HL-60 (cell line): ENCODE measurements around the gene PKP3.

ENCODE experiments used
- REST ChIP-seq: IDR thresholded peaks from 2 replicates; pipeline ENCODE4 v1.6.1; 2012; ENCODE audit warnings: low read depth; ENCODE audit not compliant: insufficient replicate concordance
- TF ChIP-seq, protein P1 (sequence below): IDR thresholded peaks from one replicate; pipeline ENCODE4 v1.5.1; 2011; ENCODE audit warnings: low read length, control low read depth, inconsistent platforms; ENCODE audit not compliant: insufficient read depth

DNA sequence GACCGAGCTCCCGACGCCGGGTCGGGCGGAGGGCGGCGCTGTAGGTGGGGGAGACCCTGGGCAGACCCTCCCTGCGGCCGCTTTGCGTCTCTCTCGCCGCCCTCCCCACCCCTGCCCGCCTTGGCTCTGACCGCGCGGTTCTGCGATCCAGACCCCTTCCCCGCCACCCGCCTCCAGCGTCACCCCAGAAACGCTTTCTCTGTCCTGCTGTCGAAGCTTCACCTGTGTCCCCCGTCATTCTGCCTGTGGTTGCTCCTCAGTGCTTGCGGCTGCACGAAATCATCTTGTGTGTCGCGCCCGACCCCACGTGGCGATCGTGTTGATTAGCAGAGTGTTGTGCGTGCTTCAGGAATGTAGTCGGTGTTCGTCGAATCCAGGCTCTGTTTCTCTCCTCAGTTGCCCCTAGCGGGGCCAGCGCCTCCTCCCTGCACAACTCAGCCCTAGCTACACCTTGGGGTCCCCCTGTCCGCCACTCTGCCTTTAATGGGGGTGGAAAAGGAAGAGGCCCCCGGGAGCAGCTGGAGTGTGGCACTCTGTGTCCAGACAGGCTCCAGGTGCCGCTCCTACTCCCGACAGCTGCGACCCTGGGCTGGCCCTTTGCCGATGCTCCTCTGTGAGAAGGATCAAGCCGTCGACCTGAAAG, 56.9 kb downstream of the PKP3 start:
- TF ChIP-seq, protein P1, sequence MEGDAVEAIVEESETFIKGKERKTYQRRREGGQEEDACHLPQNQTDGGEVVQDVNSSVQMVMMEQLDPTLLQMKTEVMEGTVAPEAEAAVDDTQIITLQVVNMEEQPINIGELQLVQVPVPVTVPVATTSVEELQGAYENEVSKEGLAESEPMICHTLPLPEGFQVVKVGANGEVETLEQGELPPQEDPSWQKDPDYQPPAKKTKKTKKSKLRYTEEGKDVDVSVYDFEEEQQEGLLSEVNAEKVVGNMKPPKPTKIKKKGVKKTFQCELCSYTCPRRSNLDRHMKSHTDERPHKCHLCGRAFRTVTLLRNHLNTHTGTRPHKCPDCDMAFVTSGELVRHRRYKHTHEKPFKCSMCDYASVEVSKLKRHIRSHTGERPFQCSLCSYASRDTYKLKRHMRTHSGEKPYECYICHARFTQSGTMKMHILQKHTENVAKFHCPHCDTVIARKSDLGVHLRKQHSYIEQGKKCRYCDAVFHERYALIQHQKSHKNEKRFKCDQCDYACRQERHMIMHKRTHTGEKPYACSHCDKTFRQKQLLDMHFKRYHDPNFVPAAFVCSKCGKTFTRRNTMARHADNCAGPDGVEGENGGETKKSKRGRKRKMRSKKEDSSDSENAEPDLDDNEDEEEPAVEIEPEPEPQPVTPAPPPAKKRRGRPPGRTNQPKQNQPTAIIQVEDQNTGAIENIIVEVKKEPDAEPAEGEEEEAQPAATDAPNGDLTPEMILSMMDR, result peak; percentile 11
- no peak for TF ChIP-seq REST
